Smooth muscle cell (in vitro differentiated cells): Measurements from ENCODE around the gene NR4A1. TPM values are rescaled to one million over a fixed set of nuclear protein-coding genes. Genes with fewer than 3 reads are reported as not detected.

ENCODE experiments used
- DNase-seq: peaks from one replicate; lab custom pipeline; 2025; ENCODE audit not compliant: unreplicated experiment; lab: John Stamatoyannopoulos, UW
- H2AFZ ChIP-seq: fragments of 200-600 bp; sonication (generic); 2 replicates; pipeline ENCODE4 v1.6.0; 2016; ENCODE audit warnings: antibody characterized with exemption, low read depth, mild to moderate bottlenecking
- H3F3A ChIP-seq: fragments of 200-600 bp; sonication (generic); 2 replicates; pipeline ENCODE4 v1.6.0; 2017; ENCODE audit warnings: antibody characterized with exemption, low read depth
- H3K27ac ChIP-seq: fragments of 200-600 bp; sonication (generic); 2 replicates; pipeline ENCODE4 v1.5.1; 2016; ENCODE audit warnings: low read depth, mild to moderate bottlenecking
- H3K27me3 ChIP-seq: fragments of 200-600 bp; sonication (generic); 2 replicates; pipeline ENCODE4 v1.6.1; 2016; ENCODE audit warnings: low read depth, mild to moderate bottlenecking
- H3K36me3 ChIP-seq: fragments of 200-600 bp; sonication (generic); 2 replicates; pipeline ENCODE4 v1.5.1; 2016; ENCODE audit warnings: low read depth
- H3K4me1 ChIP-seq: fragments of 200-600 bp; sonication (generic); 2 replicates; pipeline ENCODE4 v1.5.1; 2016; ENCODE audit warnings: low read depth
- H3K4me2 ChIP-seq: fragments of 200-600 bp; sonication (generic); 2 replicates; pipeline ENCODE4 v1.6.0; 2016; ENCODE audit warnings: mild to moderate bottlenecking
- H3K4me3 ChIP-seq: fragments of 200-600 bp; sonication (generic); 2 replicates; pipeline ENCODE4 v1.5.1; 2016; ENCODE audit warnings: mild to moderate bottlenecking
- H3K79me2 ChIP-seq: fragments of 200-600 bp; sonication (generic); 2 replicates; pipeline ENCODE4 v1.6.0; 2016; ENCODE audit warnings: low read depth, mild to moderate bottlenecking
- H3K9ac ChIP-seq: fragments of 200-600 bp; sonication (generic); 2 replicates; pipeline ENCODE4 v1.6.0; 2016; ENCODE audit warnings: low read depth
- H3K9me3 ChIP-seq: fragments of 200-600 bp; sonication (generic); replicated peaks from 2 replicates; pipeline ENCODE4 v1.5.1; 2016; ENCODE audit warnings: low read depth
- H4K20me1 ChIP-seq: fragments of 200-600 bp; sonication (generic); 2 replicates; pipeline ENCODE4 v1.6.0; 2016; ENCODE audit warnings: low read depth
- CTCF ChIP-seq: fragments of 200-600 bp; sonication (generic); IDR thresholded peaks from 2 replicates; pipeline ENCODE4 v1.5.1; 2017; ENCODE audit warnings: borderline replicate concordance, mild to moderate bottlenecking, antibody characterized with exemption; ENCODE audit not compliant: insufficient read depth, poor library complexity, severe bottlenecking
- WGBS: methylation state at CpG from one replicate; pipeline ENCODE4 v1.1.7; 2016; ENCODE audit warnings: low lambda C conversion rate; 5-methylcytosine and 5-hydroxymethylcytosine counted together
- polyA plus RNA-seq: library from polyadenylated mRNA; unstranded; fragments of >200 nt; fragmentation: Nextera tagmentation; extraction: Ambion mirVana; gene quantifications from 2 replicates; pipeline ENCODE4 v1.2.1, GENCODE V29; 2016
- total RNA-seq: library from RNA; depleted of rRNA; stranded (reverse); fragments of >200 nt; gene quantifications from 2 replicates; pipeline ENCODE4 v1.2.3, GENCODE V29; 2014

NR4A1 gene
- total and polyA plus RNA-seq, 2 experiments from 2014 or later: 182 to 634 TPM

GRCh38 chr12:52027085-52027843, 24.0 kb upstream of the NR4A1 start:
- Histone ChIP-seq H3K27me3 (no peaks in the 10 kb centered on the region), H3K9me3 (no peaks in the 10 kb centered on the region), H3K36me3 (no peaks in the 10 kb centered on the region), H4K20me1 (no peaks in the 10 kb centered on the region), H3K79me2 (no peaks in the 10 kb centered on the region), H3K9ac (no peak overlapping the region), H3K27ac (no peak overlapping the region), H3K4me1 (peaks cover 13% of the 10 kb centered on the region), H3K4me3 (no peak overlapping the region), H3F3A (peaks cover 4% of the 10 kb centered on the region), H2AFZ (no peak overlapping the region), H3K4me2 (no peak overlapping the region)
- DNase-seq: no peak
- TF ChIP-seq CTCF: no peak
- WGBS: 88% methylated on average over 12 of the region's 12 CpGs

GRCh38 chr12:52029685-52030084, 21.6 kb upstream of the NR4A1 start:
- Histone ChIP-seq H3K4me2 (no peak overlapping the region), H3K9me3 (no peaks in the 10 kb centered on the region), H3K36me3 (no peaks in the 10 kb centered on the region), H3K4me1 (peaks cover 25% of the 10 kb centered on the region), H3K27ac (no peak overlapping the region), H2AFZ (no peak overlapping the region), H3K9ac (no peak overlapping the region), H3K27me3 (no peaks in the 10 kb centered on the region), H3F3A (peaks cover 14% of the 10 kb centered on the region), H3K79me2 (no peaks in the 10 kb centered on the region), H3K4me3 (no peak overlapping the region), H4K20me1 (no peaks in the 10 kb centered on the region)
- no peak for DNase-seq
- WGBS: 8% methylated on average over 4 of the region's 4 CpGs
- no peak for TF ChIP-seq CTCF

- Histone ChIP-seq H3K4me3 (peak overlapping the region; percentile 46), H3K4me1 (peaks cover 31% of the 10 kb centered on the region), H2AFZ (peak overlapping the region; percentile 1), H3K9me3 (no peaks in the 10 kb centered on the region), H3K27me3 (no peaks in the 10 kb centered on the region), H3K27ac (peak overlapping the region; percentile 83), H3K9ac (peak overlapping the region; percentile 77), H3F3A (peaks cover 26% of the 10 kb centered on the region), H4K20me1 (no peaks in the 10 kb centered on the region), H3K36me3 (no peaks in the 10 kb centered on the region), H3K4me2 (peak overlapping the region; percentile 85), H3K79me2 (no peaks in the 10 kb centered on the region)
- no peak for DNase-seq
- 28% methylated on average over 5 of the region's 5 CpGs for WGBS
- no peak for TF ChIP-seq CTCF
Measured at GRCh38 chr12:52032446-52032803, 18.8 kb upstream of the NR4A1 start.
